ENCODE data around the gene LPCAT2. TPM values are rescaled to one million over a fixed set of nuclear protein-coding genes. Genes with fewer than 3 reads are reported as not detected.
A peak's percentile ranks its signal among the peaks of the same experiment; 100 is the strongest.

LPCAT2 gene
- total and polyA plus RNA-seq, 2 of the 13 experiments (the other 11 are each of a cell fraction or from before 2014, with no cell fraction given), result 9.9 to 17.6 TPM

DNA sequence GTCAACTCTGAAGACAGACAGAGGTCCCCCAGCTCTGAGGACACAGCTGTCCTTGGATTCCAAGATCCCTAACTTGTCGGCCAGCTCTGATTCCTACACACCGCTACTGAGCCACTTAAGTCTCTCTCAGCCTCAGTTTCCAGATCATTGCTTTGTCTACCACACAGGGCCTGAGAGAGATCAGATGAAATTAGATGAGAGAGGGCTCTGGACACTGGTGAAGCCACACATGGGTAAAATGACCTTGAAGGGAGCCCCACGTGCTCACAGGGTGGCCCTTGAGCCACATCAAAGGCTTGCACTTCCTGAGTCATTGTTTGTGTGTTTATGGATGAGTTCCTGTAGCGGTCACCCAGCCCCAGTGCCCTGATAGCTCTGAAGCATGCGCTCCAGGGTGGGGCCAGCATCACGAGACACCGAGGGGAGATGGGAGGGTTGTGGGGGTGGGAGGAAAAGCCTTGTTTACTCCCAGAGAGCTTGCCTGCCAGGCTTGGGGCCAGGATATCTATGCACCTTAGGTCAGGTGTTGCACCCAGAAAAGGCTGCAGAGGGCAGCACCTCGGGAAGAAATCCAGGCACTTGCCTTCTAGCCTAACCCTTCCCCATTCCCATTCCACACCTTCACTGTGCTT lies 114.2 kb downstream of the LPCAT2 start (continued):
- TF ChIP-seq, protein P1, sequence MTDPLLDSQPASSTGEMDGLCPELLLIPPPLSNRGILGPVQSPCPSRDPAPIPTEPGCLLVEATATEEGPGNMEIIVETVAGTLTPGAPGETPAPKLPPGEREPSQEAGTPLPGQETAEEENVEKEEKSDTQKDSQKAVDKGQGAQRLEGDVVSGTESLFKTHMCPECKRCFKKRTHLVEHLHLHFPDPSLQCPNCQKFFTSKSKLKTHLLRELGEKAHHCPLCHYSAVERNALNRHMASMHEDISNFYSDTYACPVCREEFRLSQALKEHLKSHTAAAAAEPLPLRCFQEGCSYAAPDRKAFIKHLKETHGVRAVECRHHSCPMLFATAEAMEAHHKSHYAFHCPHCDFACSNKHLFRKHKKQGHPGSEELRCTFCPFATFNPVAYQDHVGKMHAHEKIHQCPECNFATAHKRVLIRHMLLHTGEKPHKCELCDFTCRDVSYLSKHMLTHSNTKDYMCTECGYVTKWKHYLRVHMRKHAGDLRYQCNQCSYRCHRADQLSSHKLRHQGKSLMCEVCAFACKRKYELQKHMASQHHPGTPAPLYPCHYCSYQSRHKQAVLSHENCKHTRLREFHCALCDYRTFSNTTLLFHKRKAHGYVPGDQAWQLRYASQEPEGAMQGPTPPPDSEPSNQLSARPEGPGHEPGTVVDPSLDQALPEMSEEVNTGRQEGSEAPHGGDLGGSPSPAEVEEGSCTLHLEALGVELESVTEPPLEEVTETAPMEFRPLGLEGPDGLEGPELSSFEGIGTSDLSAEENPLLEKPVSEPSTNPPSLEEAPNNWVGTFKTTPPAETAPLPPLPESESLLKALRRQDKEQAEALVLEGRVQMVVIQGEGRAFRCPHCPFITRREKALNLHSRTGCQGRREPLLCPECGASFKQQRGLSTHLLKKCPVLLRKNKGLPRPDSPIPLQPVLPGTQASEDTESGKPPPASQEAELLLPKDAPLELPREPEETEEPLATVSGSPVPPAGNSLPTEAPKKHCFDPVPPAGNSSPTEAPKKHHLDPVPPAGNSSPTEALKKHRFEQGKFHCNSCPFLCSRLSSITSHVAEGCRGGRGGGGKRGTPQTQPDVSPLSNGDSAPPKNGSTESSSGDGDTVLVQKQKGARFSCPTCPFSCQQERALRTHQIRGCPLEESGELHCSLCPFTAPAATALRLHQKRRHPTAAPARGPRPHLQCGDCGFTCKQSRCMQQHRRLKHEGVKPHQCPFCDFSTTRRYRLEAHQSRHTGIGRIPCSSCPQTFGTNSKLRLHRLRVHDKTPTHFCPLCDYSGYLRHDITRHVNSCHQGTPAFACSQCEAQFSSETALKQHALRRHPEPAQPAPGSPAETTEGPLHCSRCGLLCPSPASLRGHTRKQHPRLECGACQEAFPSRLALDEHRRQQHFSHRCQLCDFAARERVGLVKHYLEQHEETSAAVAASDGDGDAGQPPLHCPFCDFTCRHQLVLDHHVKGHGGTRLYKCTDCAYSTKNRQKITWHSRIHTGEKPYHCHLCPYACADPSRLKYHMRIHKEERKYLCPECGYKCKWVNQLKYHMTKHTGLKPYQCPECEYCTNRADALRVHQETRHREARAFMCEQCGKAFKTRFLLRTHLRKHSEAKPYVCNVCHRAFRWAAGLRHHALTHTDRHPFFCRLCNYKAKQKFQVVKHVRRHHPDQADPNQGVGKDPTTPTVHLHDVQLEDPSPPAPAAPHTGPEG (CRISPR knock-in tag; IDR thresholded peaks at IDR 0.05), result peak; percentile 93
- TF ChIP-seq ZNF10 (CRISPR knock-in tag; IDR thresholded peaks at IDR 0.05; ENCODE audit: borderline replicate concordance, low read depth) (no peak), ASH2L (IDR thresholded peaks at IDR 0.05; ENCODE audit: insufficient read length, low read depth, low read length) (peak; percentile 76), ZNF629 (CRISPR knock-in tag; conservative IDR thresholded peaks at IDR 0.05) (0 out of 2 replicates have a peak, but pooled peaks have one; percentile 29), HDAC6 (IDR thresholded peaks at IDR 0.05; ENCODE audit: low read depth, low read length) (no peak), REXO4 (CRISPR knock-in tag; IDR thresholded peaks at IDR 0.05; ENCODE audit: borderline replicate concordance) (no peak), ZEB1 (IDR thresholded peaks at IDR 0.05; ENCODE audit: insufficient replicate concordance, low read depth) (peak; percentile 75), CENPT (CRISPR knock-in tag; IDR thresholded peaks at IDR 0.05; ENCODE audit: low read depth) (no peak), ZNF232 (CRISPR knock-in tag; IDR thresholded peaks at IDR 0.05; ENCODE audit: borderline replicate concordance) (peak; percentile 85; the same call in 1 of the 2 replicates), ZFP37 (CRISPR knock-in tag; IDR thresholded peaks at IDR 0.05; ENCODE audit: borderline replicate concordance) (peak; percentile 96), ZNF501 (CRISPR knock-in tag; IDR thresholded peaks at IDR 0.05) (peak; percentile 97), ZNF607 (CRISPR knock-in tag; IDR thresholded peaks at IDR 0.05; ENCODE audit: borderline replicate concordance) (peak; percentile 95), GTF3A (CRISPR knock-in tag; conservative IDR thresholded peaks at IDR 0.05) (no peak)
- TF ChIP-seq, protein P2, sequence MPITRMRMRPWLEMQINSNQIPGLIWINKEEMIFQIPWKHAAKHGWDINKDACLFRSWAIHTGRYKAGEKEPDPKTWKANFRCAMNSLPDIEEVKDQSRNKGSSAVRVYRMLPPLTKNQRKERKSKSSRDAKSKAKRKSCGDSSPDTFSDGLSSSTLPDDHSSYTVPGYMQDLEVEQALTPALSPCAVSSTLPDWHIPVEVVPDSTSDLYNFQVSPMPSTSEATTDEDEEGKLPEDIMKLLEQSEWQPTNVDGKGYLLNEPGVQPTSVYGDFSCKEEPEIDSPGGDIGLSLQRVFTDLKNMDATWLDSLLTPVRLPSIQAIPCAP (CRISPR knock-in tag; IDR thresholded peaks at IDR 0.05; ENCODE audit: low read depth), result 0 out of 2 replicates have a peak, but pooled peaks have one; percentile 65
- TF ChIP-seq, protein P3, sequence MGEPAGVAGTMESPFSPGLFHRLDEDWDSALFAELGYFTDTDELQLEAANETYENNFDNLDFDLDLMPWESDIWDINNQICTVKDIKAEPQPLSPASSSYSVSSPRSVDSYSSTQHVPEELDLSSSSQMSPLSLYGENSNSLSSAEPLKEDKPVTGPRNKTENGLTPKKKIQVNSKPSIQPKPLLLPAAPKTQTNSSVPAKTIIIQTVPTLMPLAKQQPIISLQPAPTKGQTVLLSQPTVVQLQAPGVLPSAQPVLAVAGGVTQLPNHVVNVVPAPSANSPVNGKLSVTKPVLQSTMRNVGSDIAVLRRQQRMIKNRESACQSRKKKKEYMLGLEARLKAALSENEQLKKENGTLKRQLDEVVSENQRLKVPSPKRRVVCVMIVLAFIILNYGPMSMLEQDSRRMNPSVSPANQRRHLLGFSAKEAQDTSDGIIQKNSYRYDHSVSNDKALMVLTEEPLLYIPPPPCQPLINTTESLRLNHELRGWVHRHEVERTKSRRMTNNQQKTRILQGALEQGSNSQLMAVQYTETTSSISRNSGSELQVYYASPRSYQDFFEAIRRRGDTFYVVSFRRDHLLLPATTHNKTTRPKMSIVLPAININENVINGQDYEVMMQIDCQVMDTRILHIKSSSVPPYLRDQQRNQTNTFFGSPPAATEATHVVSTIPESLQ (CRISPR knock-in tag; conservative IDR thresholded peaks at IDR 0.05), result no peak; the same call in 1 of the 2 replicates
- TF ChIP-seq, protein P4, sequence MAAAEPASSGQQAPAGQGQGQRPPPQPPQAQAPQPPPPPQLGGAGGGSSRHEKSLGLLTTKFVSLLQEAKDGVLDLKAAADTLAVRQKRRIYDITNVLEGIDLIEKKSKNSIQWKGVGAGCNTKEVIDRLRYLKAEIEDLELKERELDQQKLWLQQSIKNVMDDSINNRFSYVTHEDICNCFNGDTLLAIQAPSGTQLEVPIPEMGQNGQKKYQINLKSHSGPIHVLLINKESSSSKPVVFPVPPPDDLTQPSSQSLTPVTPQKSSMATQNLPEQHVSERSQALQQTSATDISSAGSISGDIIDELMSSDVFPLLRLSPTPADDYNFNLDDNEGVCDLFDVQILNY (CRISPR knock-in tag; conservative IDR thresholded peaks at IDR 0.05), result no peak
- TF ChIP-seq, protein P5, sequence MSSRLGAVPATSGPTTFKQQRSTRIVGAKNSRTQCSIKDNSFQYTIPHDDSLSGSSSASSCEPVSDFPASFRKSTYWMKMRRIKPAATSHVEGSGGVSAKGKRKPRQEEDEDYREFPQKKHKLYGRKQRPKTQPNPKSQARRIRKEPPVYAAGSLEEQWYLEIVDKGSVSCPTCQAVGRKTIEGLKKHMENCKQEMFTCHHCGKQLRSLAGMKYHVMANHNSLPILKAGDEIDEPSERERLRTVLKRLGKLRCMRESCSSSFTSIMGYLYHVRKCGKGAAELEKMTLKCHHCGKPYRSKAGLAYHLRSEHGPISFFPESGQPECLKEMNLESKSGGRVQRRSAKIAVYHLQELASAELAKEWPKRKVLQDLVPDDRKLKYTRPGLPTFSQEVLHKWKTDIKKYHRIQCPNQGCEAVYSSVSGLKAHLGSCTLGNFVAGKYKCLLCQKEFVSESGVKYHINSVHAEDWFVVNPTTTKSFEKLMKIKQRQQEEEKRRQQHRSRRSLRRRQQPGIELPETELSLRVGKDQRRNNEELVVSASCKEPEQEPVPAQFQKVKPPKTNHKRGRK (CRISPR knock-in tag; IDR thresholded peaks at IDR 0.05), result no peak

Measured in HepG2 (cell line).